ENCODE measurements around the gene PBX3. TPM values are rescaled to one million over a fixed set of nuclear protein-coding genes. Genes with fewer than 3 reads are reported as not detected.

PBX3 gene
- total RNA-seq, 2 donors from 2014 or later, result 15.1 to 21.1 TPM

DNA sequence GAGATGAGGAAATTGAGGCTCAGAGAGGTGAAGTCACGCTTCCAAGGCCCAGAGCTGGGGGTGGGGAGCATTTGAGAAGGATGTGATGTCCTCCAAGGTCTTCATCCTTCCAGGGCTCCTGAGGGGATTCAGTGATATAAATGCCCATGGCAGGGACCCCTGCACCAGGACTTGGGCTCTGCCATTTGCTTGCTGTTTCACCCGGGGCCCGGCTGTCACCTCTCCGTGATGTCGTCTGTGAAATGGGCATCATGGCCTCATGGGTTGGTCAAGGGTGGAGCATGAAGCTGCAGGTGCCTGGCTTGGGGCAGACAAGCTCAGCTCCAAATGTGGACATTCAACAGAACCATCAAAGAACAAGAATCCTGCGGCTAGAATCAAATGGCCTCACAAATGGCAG is 253.1 kb downstream of the PBX3 start:
- H3K36me3 ChIP-seq, result no peaks in the 10 kb centered on the region
- TF ChIP-seq, protein P1, sequence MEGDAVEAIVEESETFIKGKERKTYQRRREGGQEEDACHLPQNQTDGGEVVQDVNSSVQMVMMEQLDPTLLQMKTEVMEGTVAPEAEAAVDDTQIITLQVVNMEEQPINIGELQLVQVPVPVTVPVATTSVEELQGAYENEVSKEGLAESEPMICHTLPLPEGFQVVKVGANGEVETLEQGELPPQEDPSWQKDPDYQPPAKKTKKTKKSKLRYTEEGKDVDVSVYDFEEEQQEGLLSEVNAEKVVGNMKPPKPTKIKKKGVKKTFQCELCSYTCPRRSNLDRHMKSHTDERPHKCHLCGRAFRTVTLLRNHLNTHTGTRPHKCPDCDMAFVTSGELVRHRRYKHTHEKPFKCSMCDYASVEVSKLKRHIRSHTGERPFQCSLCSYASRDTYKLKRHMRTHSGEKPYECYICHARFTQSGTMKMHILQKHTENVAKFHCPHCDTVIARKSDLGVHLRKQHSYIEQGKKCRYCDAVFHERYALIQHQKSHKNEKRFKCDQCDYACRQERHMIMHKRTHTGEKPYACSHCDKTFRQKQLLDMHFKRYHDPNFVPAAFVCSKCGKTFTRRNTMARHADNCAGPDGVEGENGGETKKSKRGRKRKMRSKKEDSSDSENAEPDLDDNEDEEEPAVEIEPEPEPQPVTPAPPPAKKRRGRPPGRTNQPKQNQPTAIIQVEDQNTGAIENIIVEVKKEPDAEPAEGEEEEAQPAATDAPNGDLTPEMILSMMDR (IDR thresholded peaks at IDR 0.05), result no peak
- H3K4me3 ChIP-seq, result no peak overlapping the region
- no peak for DNase-seq
- H3K9me3 ChIP-seq, result no peaks in the 10 kb centered on the region
- H3K27me3 ChIP-seq, result no peaks in the 10 kb centered on the region
- no peaks in the 10 kb centered on the region for H3K4me1 ChIP-seq
- H3K27ac ChIP-seq, result no peak overlapping the region
- no peak overlapping the region for H3K9ac ChIP-seq (ENCODE audit: low read depth in 2 of 2, low read length in 2 of 2)
- intact Hi-C loops (cut with DNase I), result no loop called here

DNA sequence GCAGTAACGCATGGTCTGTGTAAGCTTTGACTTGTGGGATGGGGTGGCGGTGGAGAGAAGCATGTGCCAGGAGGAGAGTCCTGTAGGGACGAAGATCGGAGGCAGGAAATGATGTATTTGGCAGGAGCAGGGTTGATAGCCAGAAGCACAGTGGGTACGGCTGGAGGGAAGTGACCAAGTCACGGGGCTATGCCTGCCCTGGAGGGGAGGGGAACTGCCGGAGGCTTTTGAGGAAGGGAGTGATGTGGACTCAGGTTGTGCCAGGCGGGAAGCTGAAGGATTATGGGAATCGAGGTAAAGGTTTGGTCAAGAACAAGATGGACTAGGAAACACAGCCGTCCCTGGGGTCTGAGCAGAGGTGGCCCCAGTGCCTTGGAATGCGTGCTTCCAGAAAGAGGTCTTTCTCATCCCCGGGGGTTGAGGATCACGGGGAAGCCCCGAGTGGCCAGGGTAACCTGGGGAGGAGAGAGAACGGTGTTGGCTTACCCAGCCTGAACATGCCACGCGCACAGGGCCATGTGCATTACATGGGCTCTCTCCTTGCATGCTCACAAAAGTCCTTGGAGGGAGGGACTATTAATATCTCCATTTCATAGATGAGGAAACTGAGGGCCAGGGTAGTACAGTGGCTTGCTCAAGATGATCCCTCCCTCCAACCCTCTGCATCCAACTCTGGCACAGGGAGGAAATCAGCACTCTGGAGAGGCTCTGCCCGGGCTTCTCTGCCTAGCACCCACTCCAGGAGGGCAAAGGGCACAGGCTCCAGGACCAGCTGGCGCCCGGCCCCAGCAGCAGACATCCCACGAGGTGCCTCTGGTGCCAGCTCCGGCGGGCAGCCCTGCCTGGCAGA is 253.8 kb downstream of the PBX3 start:
- Histone ChIP-seq H3K27me3 (no peaks in the 10 kb centered on the region), H3K27ac (no peak overlapping the region), H3K4me3 (no peak overlapping the region), H3K36me3 (no peaks in the 10 kb centered on the region), H3K9me3 (no peaks in the 10 kb centered on the region), H3K4me1 (no peaks in the 10 kb centered on the region), H3K9ac (ENCODE audit: low read depth in 2 of 2, low read length in 2 of 2) (no peak overlapping the region)
- TF ChIP-seq, protein P1 (IDR thresholded peaks at IDR 0.05), result no peak
- intact Hi-C loops (cut with DNase I), result no loop called here
- no peak for DNase-seq

DNA sequence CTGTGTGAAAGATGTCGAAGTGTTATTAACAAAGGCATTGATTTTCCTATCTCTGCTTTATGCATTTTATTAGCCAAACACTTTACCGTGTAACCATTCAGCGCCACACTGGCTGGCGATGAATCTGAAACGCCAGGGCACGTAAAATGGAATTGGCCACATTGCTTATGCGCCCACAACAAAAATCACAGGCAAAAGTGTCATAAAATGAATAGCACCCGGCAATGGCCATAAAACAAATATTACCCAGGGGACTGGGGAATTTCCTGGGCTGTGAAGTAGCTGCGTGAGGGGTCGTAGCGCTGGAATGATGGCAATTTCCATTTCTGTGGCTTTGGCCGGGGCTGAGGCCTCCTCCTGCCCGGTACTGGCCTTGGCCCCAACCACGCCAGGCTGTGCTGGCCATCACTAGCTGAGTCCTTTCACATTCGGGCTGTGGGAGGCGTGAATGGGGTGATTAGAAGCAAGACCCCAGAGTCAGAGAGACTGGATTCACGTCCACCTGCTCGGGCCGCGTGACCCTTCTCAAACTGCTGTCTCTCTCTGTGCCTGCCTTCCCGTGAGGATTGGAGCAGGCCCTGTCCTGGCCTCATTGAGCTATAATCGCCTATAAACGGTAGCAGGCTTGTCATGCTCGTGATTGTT is 254.5 kb downstream of the PBX3 start:
- Histone ChIP-seq H3K9ac (ENCODE audit: low read depth in 2 of 2, low read length in 2 of 2) (no peak overlapping the region), H3K36me3 (no peaks in the 10 kb centered on the region), H3K4me1 (no peaks in the 10 kb centered on the region), H3K27ac (no peak overlapping the region), H3K9me3 (no peaks in the 10 kb centered on the region), H3K4me3 (no peak overlapping the region), H3K27me3 (no peaks in the 10 kb centered on the region)
- no peak for DNase-seq
- TF ChIP-seq, protein P1 (IDR thresholded peaks at IDR 0.05), result no peak
- intact Hi-C loops (cut with DNase I), result no loop called here

DNA sequence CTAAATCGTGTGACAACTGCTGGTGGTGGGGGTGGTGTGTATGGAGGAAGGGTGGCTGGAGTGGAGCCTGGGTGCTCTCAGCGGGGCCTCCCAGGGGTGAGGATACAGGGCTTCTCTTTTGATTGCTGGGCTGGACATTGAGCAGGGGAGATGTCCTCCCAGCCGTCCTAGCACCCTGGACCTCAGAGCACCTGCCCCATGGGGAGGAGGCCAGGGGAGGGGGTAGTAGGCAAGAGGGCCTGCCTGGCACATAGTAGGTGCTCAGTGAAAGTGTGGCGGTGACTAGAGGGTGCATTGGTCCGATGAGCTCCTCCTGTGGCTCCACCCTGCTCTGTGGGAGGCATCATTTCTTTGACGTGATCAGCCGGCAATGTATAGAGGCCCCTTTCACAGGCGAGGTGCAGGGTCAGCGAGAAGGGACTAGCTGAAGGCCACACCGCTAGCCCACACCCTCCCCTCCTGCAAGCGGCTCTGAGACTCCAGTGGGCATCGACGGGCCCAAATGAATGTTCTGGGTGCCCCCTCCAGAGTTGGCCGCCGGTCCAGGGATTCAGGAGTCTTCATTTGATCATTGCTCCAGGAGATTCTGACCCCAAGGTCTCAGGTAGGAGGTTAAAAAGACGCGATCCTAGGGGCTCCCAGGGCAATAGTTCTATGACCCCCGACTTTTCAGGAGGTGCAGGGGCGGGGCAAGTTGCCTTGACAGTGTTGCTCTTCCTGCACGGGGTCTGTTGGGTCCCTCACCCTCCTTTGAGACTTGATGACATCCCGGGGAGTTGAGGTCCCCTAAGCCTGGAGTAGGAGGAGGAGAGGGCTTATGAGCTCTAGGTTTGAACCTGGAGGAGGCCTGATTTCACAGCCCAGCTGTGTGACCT is 255.5 kb downstream of the PBX3 start:
- Histone ChIP-seq H3K9ac (ENCODE audit: low read depth in 2 of 2, low read length in 2 of 2) (no peak overlapping the region), H3K9me3 (no peaks in the 10 kb centered on the region), H3K4me1 (no peaks in the 10 kb centered on the region), H3K27ac (no peak overlapping the region), H3K4me3 (no peak overlapping the region), H3K36me3 (no peaks in the 10 kb centered on the region), H3K27me3 (no peaks in the 10 kb centered on the region)
- intact Hi-C loops (cut with DNase I), result no loop called here
- TF ChIP-seq, protein P1 (IDR thresholded peaks at IDR 0.05), result no peak
- no peak for DNase-seq

DNA sequence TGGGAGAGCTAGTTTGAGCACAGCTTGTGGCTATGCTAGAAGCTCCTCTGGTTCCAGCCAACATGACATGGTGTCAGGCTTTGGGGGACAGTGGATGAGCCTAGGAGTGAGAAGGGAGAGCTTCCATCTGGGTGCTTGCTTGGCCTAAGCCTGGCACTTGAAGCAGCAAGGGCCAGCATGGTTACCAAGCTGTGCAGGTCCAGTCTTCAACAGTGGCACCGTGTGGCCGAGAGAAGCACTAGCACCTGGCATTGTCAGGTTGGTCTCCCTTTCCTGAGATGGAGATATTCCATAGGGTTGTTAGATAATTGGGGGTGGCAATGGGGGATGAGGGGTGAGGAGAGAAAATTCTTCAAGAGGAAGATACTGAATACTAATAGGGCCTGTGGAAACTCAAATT is 261.9 kb downstream of the PBX3 start:
- TF ChIP-seq, protein P1 (IDR thresholded peaks at IDR 0.05), result no peak
- Histone ChIP-seq H3K27me3 (no peaks in the 10 kb centered on the region), H3K36me3 (no peaks in the 10 kb centered on the region), H3K27ac (no peak overlapping the region), H3K9me3 (no peaks in the 10 kb centered on the region), H3K9ac (ENCODE audit: low read depth in 2 of 2, low read length in 2 of 2) (no peak overlapping the region), H3K4me3 (no peak overlapping the region), H3K4me1 (no peaks in the 10 kb centered on the region)
- no peak for DNase-seq
- intact Hi-C loops (cut with DNase I), result no loop called here
